Measurements from ENCODE around the gene EFR3B.
A peak's percentile ranks its signal among the peaks of the same experiment; 100 is the strongest.
"Not testable (repeated sequence)": the region's sequence is repeated elsewhere in the genome, so short reads cannot be mapped to it uniquely, and the experiment has no call there.

The EFR3B gene

GRCh38 chr2:25150993-25151392 is 109.1 kb downstream of the EFR3B start:
- DNase-seq (ENCODE audit: low spot score) = not testable (repeated sequence)

- DNase-seq (ENCODE audit: low spot score) = no peak
These were observed 109.8 kb downstream of the EFR3B start for GRCh38 chr2:25151718-25152117.

- DNase-seq (ENCODE audit: low spot score) = no peak
These were observed 113.5 kb downstream of the EFR3B start for GRCh38 chr2:25155401-25155800.

- DNase-seq (ENCODE audit: low spot score) = no peak
These were observed 116.4 kb downstream of the EFR3B start for GRCh38 chr2:25158096-25158852.

GRCh38 chr2:25159949-25160348 is 118.1 kb downstream of the EFR3B start:
- no peak for DNase-seq (ENCODE audit: low spot score)

- DNase-seq (ENCODE audit: low spot score) = no peak
These were observed 118.5 kb downstream of the EFR3B start for GRCh38 chr2:25160376-25160775.

- peak; percentile 78 for DNase-seq (ENCODE audit: low spot score)
These were observed 119.3 kb downstream of the EFR3B start for GRCh38 chr2:25161055-25161781.

GRCh38 chr2:25162061-25162460 is 120.2 kb downstream of the EFR3B start:
- DNase-seq (ENCODE audit: low spot score) = not testable (repeated sequence)

GRCh38 chr2:25164561-25164960 is 122.7 kb downstream of the EFR3B start:
- no peak for DNase-seq (ENCODE audit: low spot score)

GRCh38 chr2:25165992-25166875 is 124.4 kb downstream of the EFR3B start:
- DNase-seq (ENCODE audit: low spot score) = no peak

GRCh38 chr2:25168256-25169072 is 126.6 kb downstream of the EFR3B start, which contains the start of gene POMC:
Gene POMC, minus strand, starts transcription at chr2:25168580. Its CDS starts 3,808 bp downstream, at chr2:25164772.
- DNase-seq (ENCODE audit: low spot score) = no peak

GRCh38 chr2:25169073-25169470 is 127.2 kb downstream of the EFR3B start:
- DNase-seq (ENCODE audit: low spot score) = no peak

- no peak for DNase-seq (ENCODE audit: low spot score)
These were observed 129.0 kb downstream of the EFR3B start for GRCh38 chr2:25170888-25171287.

GRCh38 chr2:25173719-25174118 is 131.8 kb downstream of the EFR3B start:
- no peak for DNase-seq (ENCODE audit: low spot score)

GRCh38 chr2:25174192-25174861 is 132.5 kb downstream of the EFR3B start:
- no peak for DNase-seq (ENCODE audit: low spot score)

GRCh38 chr2:25176138-25176537 is 134.3 kb downstream of the EFR3B start:
- no peak for DNase-seq (ENCODE audit: low spot score)

GRCh38 chr2:25176541-25177181 is 134.8 kb downstream of the EFR3B start:
- DNase-seq (ENCODE audit: low spot score) = no peak

GRCh38 chr2:25177211-25177611 is 135.3 kb downstream of the EFR3B start:
- no peak for DNase-seq (ENCODE audit: low spot score)

- no peak for DNase-seq (ENCODE audit: low spot score)
These were observed 137.1 kb downstream of the EFR3B start for GRCh38 chr2:25178976-25179375.

GRCh38 chr2:25184254-25184653 is 142.4 kb downstream of the EFR3B start:
- DNase-seq (ENCODE audit: low spot score) = no peak

All from left forelimb (tissue), 1 donor.